HG03066 (cell line): Measurements from ENCODE around the gene TBC1D8.

Experiments used
- ATAC-seq: cut with Tn5 transposase; IDR thresholded peaks from one replicate; pipeline ENCODE4 v1.9.1; 2021; ENCODE audit warnings: low read depth; ENCODE audit not compliant: unreplicated experiment

The TBC1D8 gene

DNA sequence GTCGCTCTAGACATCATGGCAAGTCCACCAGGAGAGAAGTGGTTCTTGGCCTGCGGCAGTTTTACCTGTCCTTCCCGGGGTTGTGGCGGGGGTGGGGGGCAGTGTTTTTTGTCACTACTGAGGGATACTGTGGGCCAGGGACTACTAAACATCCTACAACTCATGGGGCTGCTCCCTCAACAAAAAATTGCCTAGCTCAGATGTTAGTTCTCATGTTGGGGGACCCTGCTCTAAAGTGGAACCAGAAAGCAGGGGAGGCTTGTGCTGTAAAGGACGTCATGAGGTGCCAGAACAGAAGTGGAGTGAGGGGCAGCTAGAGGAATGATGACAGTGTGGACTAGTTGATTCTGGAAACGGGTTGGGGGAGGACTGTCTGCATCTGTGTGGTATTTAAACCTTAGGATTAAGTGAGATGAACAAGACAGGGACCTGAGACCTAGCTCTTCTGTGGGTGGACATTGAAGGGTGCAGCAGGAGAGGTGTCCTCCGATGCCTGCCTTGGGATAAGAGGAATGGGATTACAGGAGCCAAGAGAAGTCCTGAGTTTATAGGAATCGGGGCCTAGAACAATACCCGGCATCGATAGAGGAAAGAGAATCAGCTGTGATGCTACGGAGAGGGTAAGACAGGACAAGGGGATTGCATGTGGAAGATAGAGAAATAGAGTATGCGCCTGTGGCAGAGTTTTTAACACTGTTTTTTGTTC, 146.4 kb downstream of the TBC1D8 start:
- no peak for ATAC-seq

DNA sequence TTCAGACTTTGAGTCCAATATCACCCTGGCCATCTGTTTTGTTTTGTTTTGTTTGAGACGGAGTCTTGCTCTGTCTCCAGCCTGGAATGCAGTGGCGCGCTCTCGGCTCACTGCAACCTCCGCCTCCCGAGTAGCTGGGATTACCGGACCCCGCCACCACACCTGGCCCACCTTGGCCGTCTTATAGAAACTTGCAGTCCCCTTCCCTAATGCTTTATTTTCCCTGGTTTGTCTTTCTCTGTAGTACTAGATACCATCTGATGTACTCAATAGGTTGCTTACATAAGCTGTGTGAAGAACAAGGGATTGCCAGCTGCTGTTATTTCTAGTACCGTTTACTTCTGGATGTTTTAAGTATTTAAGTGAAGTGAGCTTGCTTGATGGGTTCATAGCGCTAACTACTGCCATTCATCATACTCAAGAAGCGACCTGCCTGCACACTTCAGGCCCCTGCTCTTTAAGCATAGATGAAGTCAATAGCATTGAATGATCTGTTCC, 147.9 kb downstream of the TBC1D8 start:
- ATAC-seq: no peak

DNA sequence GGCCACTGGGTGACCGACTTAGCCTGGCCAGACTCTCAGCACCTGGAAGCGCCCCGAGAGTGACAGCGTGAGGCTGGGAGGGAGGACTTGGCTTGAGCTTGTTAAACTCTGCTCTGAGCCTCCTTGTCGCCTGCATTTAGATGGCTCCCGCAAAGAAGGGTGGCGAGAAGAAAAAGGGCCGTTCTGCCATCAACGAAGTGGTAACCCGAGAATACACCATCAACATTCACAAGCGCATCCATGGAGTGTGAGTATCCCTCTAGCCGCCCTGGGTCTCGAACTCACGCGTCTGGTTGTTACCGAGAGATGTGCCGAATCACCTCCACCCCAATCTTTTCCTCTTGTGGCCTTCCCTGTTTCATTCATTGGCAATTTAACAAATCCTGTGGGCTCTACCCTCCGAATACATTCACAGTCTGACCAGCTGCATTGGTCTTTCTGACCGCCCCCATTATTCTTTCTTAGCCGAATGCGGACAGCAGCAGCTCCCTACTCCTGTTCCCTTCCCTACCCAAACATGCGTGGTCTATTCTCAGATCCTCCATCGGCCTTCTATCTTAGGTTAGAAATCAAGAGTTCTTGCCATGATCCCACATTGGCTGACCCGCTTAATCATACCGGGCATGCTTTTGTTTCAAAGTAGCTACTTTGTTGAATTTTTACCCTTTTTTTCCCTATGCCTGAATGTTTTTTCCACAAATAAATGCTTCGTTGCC, 148.5 kb downstream of the TBC1D8 start:
- no peak for ATAC-seq

DNA sequence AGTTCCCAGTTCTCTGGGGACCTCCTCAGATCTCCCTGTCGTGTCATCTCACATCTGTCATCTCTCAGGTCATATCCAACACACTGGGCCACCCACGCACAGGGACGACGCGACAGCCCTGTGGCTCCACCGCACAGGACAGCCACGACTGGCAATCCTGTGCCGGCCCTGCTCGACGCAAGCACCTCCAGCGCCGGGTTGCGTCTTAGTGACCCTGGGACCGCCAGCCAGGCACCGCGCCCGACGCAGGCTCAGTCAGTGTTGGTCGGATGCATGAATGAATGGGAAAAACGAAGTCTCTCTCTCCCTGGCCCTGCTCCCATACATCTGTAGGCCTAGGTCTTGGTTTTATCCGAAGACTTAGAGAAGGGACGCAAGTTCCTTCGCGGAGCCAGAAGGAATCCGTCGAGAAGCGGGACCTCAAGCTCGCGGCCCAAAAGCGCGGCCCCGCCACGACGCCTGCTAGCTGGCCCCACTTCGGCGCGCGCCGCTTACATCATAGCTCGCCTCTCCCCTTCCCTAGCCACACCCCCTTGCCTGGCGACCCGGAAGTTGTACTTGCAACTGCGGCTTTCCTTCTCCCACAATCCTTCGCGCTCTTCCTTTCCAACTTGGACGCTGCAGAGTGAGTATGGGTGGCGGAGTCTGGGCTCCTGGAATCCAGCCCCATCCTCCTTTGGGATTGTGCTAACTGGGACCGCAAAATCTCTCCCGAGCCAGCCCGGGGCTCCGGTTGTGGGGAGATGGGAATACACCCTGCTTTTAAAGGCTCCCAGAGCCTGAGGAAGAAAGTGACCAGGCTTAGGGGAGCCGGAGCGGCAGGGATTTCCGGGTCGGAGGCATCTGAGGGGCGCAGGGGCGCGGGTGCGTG, 149.3 kb downstream of the TBC1D8 start, which contains the start of gene RPL31:
RPL31 (plus strand) TSS at position 599 of the 871 bp plus-strand sequence. CDS start 413 bp downstream, outside the sequence.
- ATAC-seq: peak; percentile 100

DNA sequence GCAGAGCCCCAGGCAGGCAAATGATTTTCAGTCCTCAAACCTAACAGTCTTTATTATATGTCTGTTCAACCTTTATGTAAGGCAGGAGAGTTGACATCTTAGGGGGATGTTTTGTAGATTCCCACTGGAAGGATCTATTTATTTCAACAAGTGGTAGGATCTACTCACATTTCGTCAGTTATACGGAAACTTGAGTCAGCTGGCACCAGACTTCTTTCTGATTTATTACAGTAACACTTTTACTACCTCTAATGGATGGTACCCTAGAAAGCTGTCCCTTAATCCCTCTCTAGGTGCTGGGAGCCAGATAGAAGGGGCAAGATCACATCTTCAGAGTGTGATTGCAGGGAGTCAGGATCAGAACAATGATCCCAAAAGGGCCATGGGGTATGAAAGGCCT, 151.2 kb downstream of the TBC1D8 start:
- no peak for ATAC-seq

DNA sequence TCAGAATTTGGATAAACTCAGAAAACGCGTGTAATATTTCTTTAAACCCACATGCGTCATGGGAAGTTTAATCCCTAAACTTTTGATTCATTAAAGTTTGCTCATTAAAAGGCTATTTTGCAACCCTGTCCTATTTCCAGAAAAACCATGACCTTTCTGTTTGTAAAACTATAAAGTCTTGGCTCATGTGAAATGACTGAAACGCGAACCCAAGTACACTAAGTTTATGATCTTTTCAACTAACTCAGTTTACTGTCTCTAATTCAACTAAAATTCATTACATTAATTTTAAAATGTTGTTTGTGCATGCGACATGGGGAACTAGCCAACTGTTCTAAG, 153.0 kb downstream of the TBC1D8 start:
- no peak for ATAC-seq

DNA sequence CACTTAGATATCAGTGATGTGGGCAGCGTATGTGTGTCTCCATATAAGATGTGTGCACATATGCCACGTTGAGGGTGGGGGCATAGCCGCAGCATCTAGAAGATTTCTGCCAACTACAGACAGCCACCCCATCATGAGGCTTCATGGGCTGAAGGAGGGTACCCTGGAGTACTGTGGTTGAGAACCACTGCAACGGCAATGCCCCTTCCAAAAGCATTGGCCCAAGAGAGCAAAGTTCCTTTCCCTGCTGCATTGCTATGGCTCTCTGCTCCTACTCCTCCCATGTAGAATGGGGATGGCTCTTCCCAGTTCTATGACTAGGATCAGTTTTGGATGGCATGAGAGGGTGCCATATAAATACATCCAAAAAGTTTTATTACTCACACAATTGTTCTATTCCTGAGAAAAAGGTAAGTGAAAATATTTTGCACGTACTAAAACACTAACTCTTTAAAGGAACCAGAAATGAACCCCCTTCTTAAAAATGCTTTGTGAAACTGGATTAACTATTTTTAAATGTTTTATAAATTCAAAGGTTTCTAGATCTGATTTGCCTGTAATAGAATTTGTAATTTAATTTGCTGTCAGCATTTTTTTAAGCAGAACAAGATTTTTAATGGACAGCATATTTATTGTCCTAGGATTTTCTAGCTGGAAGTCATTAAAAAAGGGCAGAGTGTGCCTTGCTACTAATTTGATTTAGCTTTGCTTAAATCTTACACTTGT, 153.5 kb downstream of the TBC1D8 start:
- ATAC-seq: no peak

DNA sequence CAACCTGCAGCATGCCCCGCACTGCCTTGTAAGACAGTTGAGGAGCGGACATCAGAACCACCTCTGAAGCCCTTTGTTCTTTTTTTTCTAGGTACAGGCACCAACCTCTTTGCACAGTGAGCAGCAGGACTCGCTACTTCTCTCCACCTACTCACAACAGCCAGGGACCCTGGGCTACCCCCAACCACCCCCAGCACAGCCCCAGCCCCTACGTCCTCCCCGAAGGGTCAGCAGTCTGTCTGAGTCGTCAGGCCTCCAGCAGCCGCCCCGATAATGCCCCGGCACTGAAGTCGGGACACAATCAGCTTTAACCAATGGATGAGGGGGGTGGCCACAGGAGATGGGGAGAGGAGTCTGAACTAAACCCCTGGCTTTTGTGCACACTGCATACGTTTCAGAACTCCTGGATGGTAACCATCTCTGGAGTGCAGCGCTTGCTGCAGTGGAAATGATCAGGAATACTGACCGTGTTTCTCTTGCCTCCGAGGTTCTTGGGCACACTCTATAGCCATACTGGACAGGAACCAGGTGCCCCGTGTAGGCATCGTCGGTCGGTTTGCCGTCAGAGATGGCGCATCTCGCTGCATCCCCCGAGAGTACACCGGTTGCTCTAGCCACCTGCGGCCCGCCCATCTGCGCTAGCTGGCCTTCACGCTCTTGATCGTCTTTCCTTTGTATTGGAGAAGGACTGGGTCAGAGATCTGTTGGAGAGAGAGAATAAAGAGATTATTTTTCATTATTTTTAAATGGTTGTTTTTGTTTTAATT, 155.7 kb downstream of the TBC1D8 start:
- ATAC-seq: no peak

DNA sequence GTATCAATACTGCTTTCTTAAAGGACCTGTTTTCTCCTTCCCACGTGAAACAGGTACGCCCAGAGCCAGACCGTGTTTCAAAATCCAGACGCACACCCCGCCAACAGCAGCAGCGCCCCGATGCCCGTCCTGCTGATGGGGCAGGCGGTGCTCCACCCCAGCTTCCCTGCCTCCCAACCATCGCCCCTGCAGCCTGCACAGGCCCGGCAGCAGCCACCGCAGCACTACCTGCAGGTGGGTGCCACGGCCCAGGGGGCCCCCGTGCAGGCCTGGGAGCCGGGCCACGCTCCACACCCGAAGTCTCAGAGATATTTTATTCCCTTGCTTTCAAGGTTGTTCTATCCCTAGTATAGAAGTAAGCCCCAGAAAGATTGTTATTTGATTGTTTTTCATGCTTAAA, 157.9 kb downstream of the TBC1D8 start:
- ATAC-seq: no peak

DNA sequence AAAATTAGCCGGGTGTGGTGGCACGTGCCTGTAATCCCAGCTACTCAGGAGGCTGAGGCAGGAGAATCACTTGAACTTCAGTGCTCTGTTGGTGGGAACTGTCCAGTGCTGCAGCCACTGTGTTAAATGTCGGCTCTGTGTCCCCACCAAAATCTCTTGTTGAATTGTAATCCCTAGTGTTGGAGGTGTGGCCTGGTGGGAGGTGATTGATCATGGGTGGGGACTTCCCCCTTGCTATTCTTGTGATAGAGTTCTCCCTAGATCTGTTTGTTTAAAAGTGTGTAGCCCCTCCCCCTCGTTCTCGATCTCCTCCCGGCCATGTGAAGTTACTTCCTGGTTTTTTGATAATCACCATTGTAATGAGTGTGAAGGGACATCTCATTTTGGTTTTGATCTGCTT, 158.9 kb downstream of the TBC1D8 start:
- ATAC-seq: no peak

DNA sequence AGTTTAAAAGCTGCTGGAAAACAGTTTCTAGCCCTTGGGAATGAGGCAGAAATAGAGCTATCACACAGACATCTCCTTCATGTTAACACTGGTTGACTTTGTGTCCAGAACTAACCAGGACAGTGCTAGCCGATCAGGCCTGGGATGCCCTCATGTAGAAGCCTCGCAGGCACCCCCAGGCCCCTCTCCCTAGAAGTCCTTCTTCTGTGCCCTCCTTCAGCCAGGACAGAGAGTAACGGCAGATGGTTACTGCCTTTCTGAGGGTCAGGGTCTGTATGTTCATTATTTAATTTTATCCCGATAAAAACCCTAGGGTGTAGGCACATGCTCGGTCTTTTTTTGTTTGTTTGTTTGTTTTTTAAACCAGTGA, 159.8 kb downstream of the TBC1D8 start:
- no peak for ATAC-seq

DNA sequence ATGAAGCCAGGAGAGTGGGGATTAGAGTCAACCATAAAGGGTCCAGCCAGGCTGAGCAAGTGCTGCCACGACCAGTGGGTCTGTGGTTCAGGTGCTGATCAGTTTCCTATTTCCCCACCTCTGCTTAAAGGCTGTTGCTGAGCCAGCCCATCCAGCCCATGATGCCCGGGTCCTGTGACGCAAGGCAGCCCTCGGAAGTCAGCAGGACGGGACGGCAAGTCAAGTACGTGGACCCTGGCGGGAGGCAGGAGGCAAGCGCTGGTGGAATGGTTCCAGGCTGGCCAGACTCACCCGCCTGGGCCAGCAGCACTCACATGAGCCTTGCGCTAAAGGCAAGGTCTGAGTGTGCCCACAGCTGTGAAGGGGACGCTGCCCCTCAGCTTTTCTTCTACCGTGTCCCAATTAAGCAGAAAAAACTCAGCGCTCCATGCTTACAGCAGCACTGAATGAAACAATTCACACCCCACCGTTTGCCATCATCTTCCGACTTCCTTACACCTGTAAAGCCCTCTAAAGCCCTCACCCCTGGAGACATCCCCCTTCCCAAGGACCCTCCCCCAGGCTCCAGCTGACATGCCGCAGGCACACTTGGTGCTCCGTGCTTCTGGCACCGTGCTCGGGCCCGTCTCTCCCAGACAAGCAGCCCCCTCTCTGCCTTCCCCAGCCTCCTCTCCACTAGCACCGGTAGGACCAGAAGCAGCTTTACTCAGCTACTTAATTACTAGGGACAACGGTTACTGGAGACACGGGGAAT, 160.4 kb downstream of the TBC1D8 start:
- ATAC-seq: no peak

DNA sequence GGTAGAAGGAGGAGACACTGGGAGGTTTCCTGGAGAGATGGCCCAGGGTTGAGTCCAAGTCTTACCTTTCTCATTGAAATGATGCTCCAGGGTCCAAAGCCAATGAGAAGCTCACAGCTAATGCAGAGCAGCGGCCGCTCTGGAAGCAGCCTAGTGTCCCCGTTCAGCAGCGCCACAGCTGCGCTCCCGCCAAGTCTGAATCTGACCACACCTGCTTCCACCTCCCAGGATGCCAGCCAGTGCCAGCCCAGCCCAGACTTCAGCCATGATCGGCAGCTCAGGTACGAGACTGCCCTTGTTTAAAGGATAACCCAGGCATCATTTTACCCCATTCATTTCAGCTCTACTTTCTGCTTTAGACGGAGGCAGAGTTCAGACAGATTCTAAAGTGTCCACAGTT, 161.0 kb downstream of the TBC1D8 start:
- no peak for ATAC-seq

DNA sequence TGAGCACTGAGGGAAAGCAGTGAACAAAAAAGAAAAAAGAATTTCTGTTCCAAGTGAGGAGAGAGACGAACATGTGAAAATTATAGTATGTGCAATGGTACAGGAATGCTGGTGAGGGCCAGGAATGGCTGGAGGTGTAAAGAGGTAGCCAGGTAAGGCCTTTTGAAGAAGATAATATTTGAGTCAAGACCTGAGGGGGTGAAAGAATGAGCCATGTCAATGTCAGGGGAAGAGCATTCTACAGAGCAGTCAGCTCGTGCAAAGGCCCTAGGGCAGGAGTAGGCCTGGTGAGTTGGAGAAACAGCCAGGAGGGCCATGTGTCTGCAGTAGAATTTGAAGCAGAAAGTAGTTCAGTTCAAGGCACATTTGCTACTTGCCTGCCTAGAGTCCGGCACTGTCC, 161.5 kb downstream of the TBC1D8 start:
- ATAC-seq: no peak

DNA sequence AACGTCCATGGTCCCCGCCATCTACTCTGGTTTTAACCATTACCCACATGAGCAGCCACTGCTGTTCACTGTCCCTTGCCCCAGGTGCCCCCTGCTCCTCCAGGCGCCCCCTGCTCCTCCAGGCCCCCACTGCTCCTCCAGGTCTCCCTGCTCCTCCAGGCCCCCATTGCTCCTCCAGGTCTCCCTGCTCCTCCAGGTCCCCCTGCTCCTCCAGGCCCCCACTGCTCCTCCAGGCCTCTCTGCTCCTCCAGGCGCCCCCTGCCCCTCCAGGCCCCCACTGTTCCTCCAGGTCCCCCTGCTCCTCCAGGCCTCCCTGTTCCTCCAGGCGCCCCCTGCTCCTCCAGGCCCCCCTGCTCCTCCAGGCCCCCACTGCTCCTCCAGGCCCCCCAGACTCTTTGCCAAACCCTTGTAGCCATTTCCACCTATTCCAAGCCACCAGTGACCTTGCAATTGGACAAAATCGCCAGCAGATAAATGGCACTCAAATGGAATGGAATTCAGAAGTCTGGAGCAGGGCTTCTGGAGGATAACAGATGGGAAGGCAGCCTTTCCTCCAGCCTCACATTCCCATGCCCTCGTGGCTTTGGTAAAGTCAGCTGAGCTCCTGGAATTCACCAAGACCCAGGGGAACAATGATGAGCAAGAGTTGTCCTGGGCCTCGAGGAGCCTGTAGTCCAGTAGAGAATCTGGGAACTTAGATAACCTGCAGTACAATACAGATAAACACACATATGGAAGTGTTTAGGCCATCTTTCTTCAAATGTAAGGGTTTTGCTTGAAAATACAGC, 162.4 kb downstream of the TBC1D8 start:
- ATAC-seq: no peak

DNA sequence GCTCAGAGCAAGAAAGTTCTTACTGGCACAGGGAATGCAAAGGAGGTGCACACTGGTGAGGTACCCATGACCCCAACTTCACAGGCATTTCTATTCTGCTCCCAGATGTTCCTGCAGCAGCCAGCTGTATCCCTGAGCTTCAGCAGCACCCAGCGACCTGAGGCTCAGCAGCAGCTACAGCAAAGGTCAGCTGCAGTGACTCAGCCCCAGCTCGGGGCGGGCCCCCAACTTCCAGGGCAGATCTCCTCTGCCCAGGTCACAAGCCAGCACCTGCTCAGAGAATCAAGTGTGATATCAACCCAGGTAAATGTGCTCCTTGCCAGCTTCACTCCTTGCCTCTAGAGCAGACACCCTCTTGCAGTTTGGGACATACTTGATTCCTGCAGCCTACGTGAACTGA, 163.2 kb downstream of the TBC1D8 start:
- no peak for ATAC-seq

DNA sequence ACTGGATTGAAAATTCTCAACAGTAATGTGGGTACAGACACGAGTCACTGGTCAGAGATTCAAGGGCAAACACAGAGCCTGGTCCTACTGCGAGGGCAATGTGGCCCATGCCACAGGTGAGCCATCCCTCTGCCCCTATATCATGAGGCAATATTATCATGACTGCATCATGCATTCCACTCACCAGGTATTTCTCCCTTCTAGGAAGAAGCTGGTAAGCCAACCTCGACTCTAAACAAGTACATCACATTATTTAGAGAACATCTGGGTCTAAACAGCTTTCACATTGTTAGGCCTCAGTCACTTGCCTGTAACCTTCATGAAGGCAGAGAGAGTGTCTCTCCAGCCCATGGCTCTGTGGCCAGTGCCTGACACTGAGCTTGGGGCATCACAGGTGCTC, 163.6 kb downstream of the TBC1D8 start:
- no peak for ATAC-seq

DNA sequence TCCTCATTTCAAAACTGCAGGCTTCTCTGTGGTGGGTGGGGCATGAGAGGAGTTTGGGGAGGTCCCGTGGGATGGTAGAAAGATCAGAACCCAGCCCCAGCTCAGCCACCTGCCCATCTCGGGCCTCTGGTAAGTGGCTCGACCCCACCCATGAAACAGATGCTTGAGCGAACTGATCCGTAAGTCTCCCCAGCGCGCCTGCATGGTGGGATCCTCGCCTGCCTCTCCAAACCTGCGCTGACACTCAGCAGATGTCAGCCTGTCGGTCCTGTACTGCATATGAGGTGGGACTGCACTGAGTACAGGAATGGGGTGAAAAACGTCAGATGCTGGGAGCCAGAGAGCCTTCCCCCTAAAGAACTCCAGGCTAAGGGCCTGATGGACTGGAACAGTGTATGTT, 165.0 kb downstream of the TBC1D8 start:
- no peak for ATAC-seq
